Keratinocyte (primary cell): Measurements from ENCODE around the gene CDC25C. TPM values are rescaled to one million over a fixed set of nuclear protein-coding genes. Genes with fewer than 3 reads are reported as not detected.

Experiments used
- DNase-seq: peaks from one replicate; pipeline ENCODE4 v3.0.0-alpha.2; 2011; ENCODE audit warnings: low read depth, missing footprints, low spot score
- FAIRE-seq: peaks from 2 replicates; lab custom pipeline; 2011; peaks lifted over from hg19 to GRCh38; lab: Jason Lieb, UNC
- H2AFZ ChIP-seq: 2 replicates; pipeline ENCODE4 v1.6.0; 2012; ENCODE audit warnings: low read length, control low read depth, inconsistent platforms; ENCODE audit not compliant: control insufficient read depth
- H3K27ac ChIP-seq: 2 replicates; pipeline ENCODE4 v1.5.1; 2011; ENCODE audit warnings: low read length; ENCODE audit not compliant: control insufficient read depth, insufficient read depth
- H3K27me3 ChIP-seq: 3 replicates; pipeline ENCODE4 v1.6.0; 2011; ENCODE audit warnings: low read length; ENCODE audit not compliant: control insufficient read depth, insufficient read depth; ENCODE audit errors: extremely low read depth
- H3K36me3 ChIP-seq, 2 experiments: 2 replicates in 1 of 2; 3 replicates in 1 of 2; pipeline ENCODE4 v1.5.1; 2011; ENCODE audit warnings: low read length in 2 of 2, mild to moderate bottlenecking in 1 of 2; ENCODE audit not compliant: control insufficient read depth in 2 of 2, insufficient read depth in 2 of 2; ENCODE audit errors: extremely low read depth in 1 of 2
- H3K4me1 ChIP-seq: 3 replicates; pipeline ENCODE4 v1.5.1; 2011; ENCODE audit warnings: low read length; ENCODE audit not compliant: control insufficient read depth, insufficient read depth; ENCODE audit errors: extremely low read depth
- H3K4me2 ChIP-seq: 3 replicates; pipeline ENCODE4 v1.6.0; 2011; ENCODE audit warnings: low read depth, low read length; ENCODE audit not compliant: control insufficient read depth, insufficient read depth; ENCODE audit errors: extremely low read depth
- H3K4me3 ChIP-seq, 3 experiments: fragments of 200-600 bp in 1 of 3; sonication (generic) in 1 of 3; 2 replicates in 2 of 3; 3 replicates in 1 of 3; pipeline ENCODE4 v1.5.1; 2011 to 2016; ENCODE audit warnings: low read length in 3 of 3, mild to moderate bottlenecking in 3 of 3, control low read depth in 2 of 3, inconsistent platforms in 1 of 3, low read depth in 1 of 3, mixed read lengths in 1 of 3, mixed run types in 1 of 3, moderate library complexity in 1 of 3; ENCODE audit not compliant: control insufficient read depth in 2 of 3, insufficient read depth in 2 of 3; ENCODE audit errors: extremely low read depth in 1 of 3
- H3K79me2 ChIP-seq: 2 replicates; pipeline ENCODE4 v1.6.0; 2012; ENCODE audit warnings: low read length; ENCODE audit not compliant: control insufficient read depth, insufficient read depth
- H3K9ac ChIP-seq: 3 replicates; pipeline ENCODE4 v1.6.0; 2011; ENCODE audit warnings: low read length; ENCODE audit not compliant: control insufficient read depth, insufficient read depth; ENCODE audit errors: extremely low read depth
- H3K9me1 ChIP-seq: 3 replicates; pipeline ENCODE4 v1.6.0; 2011; ENCODE audit warnings: low read length; ENCODE audit not compliant: control insufficient read depth, insufficient read depth; ENCODE audit errors: extremely low read depth
- H3K9me3 ChIP-seq: 2 replicates; pipeline ENCODE4 v1.5.1; 2012; ENCODE audit warnings: low read depth, low read length; ENCODE audit not compliant: control insufficient read depth
- H4K20me1 ChIP-seq: 3 replicates; pipeline ENCODE4 v1.6.0; 2011; ENCODE audit warnings: low read length; ENCODE audit not compliant: control insufficient read depth, insufficient read depth; ENCODE audit errors: extremely low read depth
- EZH2 ChIP-seq: IDR thresholded peaks from one replicate; pipeline ENCODE4 v1.6.1; 2012; ENCODE audit warnings: inconsistent platforms, mild to moderate bottlenecking, low read length, moderate library complexity
- dilution Hi-C: fragments of 300-500 bp; cut with MboI; formaldehyde crosslinking; loops from one replicate; pipeline ENCODE4 v1.7.0; 2020; ENCODE audit warnings: low sequenced_read_pairs; ENCODE audit not compliant: extremely low pct_ligation_motif_present
- polyA plus RNA-seq, 5 experiments: library from polyadenylated mRNA; depleted of rRNA in 3 of 5; stranded (reverse) in 3 of 5; stranded (forward) in 1 of 5; unstranded in 1 of 5; fragments of >200 nt; gene quantifications; 1 replicate in 1 of 5; 2 replicates in 3 of 5; 3 replicates in 1 of 5; pipeline versions ENCODE4 v1.2.1 to v1.2.3, GENCODE V29; 2011 to 2012; ENCODE audit warnings: missing spikeins in 2 of 5, low read depth in 1 of 5, low replicate concordance in 1 of 5
- TF ChIP-seq, protein P1 (sequence below), 3 experiments: IDR thresholded peaks in 1 of 3; conservative IDR thresholded peaks in 1 of 3; optimal IDR thresholded peaks in 1 of 3; 2 replicates in 2 of 3; 3 replicates in 1 of 3; pipeline versions ENCODE3 to v1.5.1; 2011; ENCODE audit warnings: low read length in 3 of 3, mild to moderate bottlenecking in 3 of 3, moderate library complexity in 2 of 3, control low read depth in 1 of 3, inconsistent platforms in 1 of 3; ENCODE audit not compliant: insufficient read depth in 2 of 3; ENCODE audit errors: extremely low read depth in 1 of 3

CDC25C gene
- polyA plus RNA-seq, 1 donor (not counting 4 experiments of a cell fraction or from before 2014, with no cell fraction given), result 4.7 TPM

DNA sequence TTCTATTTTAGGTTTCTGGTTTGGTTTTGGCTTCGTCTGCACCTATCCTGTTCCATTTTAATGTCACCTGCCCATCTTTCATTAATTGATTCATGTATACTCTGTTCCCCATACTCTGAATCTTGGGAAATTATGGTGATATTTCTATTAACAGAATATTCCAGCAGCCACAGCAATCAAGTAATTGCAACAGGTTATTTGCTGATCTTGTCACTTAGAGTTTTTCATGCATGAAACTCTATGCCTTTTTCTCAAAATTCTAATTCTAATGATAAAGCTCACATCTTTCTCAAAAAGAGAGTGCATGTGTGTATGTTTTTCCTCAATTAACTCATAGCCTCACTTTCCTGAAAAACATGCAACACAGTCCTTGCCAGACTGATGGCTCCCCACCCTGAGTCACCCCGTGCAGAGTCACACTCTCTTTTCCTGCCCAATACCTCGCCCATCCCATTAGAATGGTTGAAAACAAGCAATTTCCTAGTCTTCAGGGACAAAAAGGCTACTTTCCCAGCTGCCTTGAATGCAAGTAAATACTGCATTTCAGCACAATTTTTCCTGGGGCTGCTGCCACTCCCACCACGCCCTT is 72.8 kb downstream of the CDC25C start:
- Histone ChIP-seq H3K4me2 (no peak overlapping the region), H3K4me3 (no peak overlapping the region), H3K79me2 (no peaks in the 10 kb centered on the region), H3K27ac (no peak overlapping the region), H3K9me3 (no peaks in the 10 kb centered on the region), H4K20me1 (no peaks in the 10 kb centered on the region), H3K9me1 (no peaks in the 10 kb centered on the region), H2AFZ (no peak overlapping the region), H3K4me1 (no peaks in the 10 kb centered on the region), H3K9ac (no peak overlapping the region), H3K36me3 (no peaks in the 10 kb centered on the region), H3K27me3 (peaks cover 7% of the 10 kb centered on the region)
- dilution Hi-C loops, result no loop called here
- TF ChIP-seq EZH2, result no peak
- TF ChIP-seq, protein P1, sequence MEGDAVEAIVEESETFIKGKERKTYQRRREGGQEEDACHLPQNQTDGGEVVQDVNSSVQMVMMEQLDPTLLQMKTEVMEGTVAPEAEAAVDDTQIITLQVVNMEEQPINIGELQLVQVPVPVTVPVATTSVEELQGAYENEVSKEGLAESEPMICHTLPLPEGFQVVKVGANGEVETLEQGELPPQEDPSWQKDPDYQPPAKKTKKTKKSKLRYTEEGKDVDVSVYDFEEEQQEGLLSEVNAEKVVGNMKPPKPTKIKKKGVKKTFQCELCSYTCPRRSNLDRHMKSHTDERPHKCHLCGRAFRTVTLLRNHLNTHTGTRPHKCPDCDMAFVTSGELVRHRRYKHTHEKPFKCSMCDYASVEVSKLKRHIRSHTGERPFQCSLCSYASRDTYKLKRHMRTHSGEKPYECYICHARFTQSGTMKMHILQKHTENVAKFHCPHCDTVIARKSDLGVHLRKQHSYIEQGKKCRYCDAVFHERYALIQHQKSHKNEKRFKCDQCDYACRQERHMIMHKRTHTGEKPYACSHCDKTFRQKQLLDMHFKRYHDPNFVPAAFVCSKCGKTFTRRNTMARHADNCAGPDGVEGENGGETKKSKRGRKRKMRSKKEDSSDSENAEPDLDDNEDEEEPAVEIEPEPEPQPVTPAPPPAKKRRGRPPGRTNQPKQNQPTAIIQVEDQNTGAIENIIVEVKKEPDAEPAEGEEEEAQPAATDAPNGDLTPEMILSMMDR (optimal IDR thresholded peaks at IDR 0.05 in 1 of 3, IDR thresholded peaks at IDR 0.05 in 1 of 3, conservative IDR thresholded peaks at IDR 0.05 in 1 of 3; ENCODE audit: extremely low read depth in 1 of 3, insufficient read depth in 2 of 3, low read length in 3 of 3), result no peak
- DNase-seq, result no peak
- FAIRE-seq, result no peak

DNA sequence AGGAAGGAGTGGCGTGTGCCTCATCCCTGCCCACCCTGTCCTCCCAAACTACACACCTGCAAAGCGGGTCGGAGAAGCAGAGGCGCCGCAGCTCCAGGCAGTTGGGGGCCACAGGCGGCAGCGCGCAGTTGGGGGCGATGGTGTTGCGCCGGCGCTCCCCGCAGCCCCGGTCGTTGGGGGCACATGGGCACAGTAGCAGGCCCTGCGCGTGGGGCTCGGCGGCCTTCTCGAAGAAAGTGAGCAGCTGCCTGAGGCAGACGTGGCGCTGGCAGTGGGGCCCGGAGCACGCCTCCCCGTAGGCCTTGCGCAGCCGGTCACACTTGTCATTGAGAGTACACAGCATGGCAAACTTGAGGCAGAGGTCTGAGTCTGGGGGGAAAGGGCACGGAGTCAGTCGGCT is 74.0 kb downstream of the CDC25C start:
- TF ChIP-seq EZH2, result no peak
- TF ChIP-seq, protein P1 (optimal IDR thresholded peaks at IDR 0.05 in 1 of 3, IDR thresholded peaks at IDR 0.05 in 1 of 3, conservative IDR thresholded peaks at IDR 0.05 in 1 of 3; ENCODE audit: extremely low read depth in 1 of 3, insufficient read depth in 2 of 3, low read length in 3 of 3), result no peak
- no peak overlapping the region for H3K4me2 ChIP-seq
- H3K9me1 ChIP-seq, result no peaks in the 10 kb centered on the region
- DNase-seq, result no peak
- no peak for FAIRE-seq
- dilution Hi-C loops, result no loop called here
- no peaks in the 10 kb centered on the region for H3K4me1 ChIP-seq
- no peaks in the 10 kb centered on the region for H3K9me3 ChIP-seq
- no peak overlapping the region for H3K9ac ChIP-seq
- H3K36me3 ChIP-seq, result no peaks in the 10 kb centered on the region
- H3K79me2 ChIP-seq, result no peaks in the 10 kb centered on the region
- peaks cover 7% of the 10 kb centered on the region for H3K27me3 ChIP-seq
- H4K20me1 ChIP-seq, result no peaks in the 10 kb centered on the region
- no peak overlapping the region for H3K27ac ChIP-seq
- no peak overlapping the region for H2AFZ ChIP-seq
- H3K4me3 ChIP-seq, result no peak overlapping the region
